Measurements from ENCODE around the gene TTBK1.

The TTBK1 gene

DNA sequence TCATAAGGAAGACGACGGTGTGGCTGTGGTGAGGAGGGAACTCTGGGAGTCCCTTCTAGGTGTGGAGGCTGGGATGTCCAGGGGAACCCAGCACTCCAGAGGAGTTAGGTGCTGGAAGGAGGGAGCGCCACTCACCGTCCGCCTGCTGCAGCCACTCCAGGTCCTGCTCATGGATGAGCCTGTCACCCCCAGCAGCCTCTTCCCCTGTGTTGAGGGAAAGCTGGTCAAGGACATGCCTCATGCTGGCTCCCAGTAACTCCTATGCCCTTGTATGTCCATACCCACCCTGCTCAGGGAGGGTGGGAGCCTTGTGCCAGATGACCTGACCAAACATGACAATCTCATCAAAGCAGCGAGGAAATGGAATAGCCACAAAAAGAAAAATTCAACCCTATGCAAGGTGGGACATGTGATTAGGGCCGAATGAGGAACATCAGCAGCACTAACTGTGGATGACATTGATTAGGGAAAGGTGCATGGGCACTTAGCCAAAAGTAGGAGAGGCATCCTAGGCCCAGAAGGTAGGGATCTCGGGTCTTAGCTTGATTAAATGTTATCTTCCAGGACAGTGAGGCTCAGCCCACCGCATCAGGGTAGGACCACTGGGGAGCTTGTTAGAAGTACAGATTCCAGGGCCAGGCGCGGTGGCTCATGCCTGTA is 17.0 kb upstream of the TTBK1 start:
- H3K9ac ChIP-seq (ENCODE audit: low read length): no peak overlapping the region
- no peaks in the 10 kb centered on the region for H3K4me1 ChIP-seq (ENCODE audit: control insufficient read depth, insufficient read depth, low read length)
- peaks cover 5% of the 10 kb centered on the region for H3K27me3 ChIP-seq (replicated peaks; ENCODE audit: control insufficient read depth, insufficient read depth, low read length)
- H3K36me3 ChIP-seq (ENCODE audit: control insufficient read depth, insufficient read depth, low read length, severe bottlenecking): peaks cover 25% of the 10 kb centered on the region
- H3K9me3 ChIP-seq (ENCODE audit: control insufficient read depth, low read length): no peaks in the 10 kb centered on the region
- no peak overlapping the region for H3K4me3 ChIP-seq (ENCODE audit: low read length)
- DNase-seq (ENCODE audit: low read depth): no peak

DNA sequence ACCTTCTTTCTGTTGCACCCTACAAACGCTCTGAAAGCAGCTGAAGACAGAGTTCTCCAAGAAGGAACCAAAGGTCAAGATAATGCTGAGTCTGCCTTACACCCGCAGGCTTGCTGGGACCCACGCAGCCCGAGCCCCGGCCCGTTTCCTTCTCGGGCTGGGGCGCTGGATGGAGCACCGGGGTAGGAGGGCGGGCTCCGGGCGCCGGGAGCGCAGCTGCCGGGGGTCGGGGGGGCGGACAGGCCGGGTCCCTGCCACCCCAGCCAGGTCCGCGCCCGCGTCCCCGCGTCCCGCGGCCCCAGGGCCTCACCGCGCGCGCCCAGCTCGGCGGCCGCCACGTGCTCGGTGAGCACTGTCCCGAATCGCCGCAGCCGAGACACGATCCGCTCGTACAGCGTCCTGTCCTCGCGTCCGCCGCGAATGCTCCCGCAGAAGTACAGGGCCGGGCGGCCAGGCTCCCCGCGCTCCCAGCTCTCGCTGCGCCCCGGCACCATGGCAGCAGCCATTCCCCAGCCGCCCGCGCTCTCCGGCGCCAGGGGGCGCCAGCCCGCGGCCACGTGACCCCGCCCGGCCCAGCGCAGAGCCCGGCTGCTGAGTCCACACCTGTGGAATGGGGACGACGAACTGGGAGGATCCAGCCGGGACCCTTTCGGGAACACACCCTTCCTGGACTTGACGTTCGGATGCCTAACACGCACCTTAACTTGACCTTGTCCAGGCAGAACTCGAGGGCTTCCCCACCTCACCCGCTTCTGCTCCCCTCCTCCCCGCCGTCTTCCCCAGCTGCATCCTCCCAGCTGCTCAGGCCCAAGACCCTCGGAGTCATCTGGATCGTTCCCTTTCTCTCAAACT is 14.1 kb upstream of the TTBK1 start, which contains the start of gene DNPH1:
TSS of gene DNPH1 (minus strand) at position 531 of the 852 bp plus-strand sequence. CDS start at position 506, 25 bp downstream.
- Histone ChIP-seq H3K9me3 (ENCODE audit: control insufficient read depth, low read length) (no peaks in the 10 kb centered on the region), H3K4me3 (ENCODE audit: low read length) (peak within 1 kb of the TSS; percentile 84), H3K27me3 (replicated peaks; ENCODE audit: control insufficient read depth, insufficient read depth, low read length) (peaks cover 23% of the 10 kb centered on the region), H3K36me3 (ENCODE audit: control insufficient read depth, insufficient read depth, low read length, severe bottlenecking) (peaks cover 9% of the 10 kb centered on the region), H3K9ac (ENCODE audit: low read length) (peak within 1 kb of the TSS; percentile 86), H3K4me1 (ENCODE audit: control insufficient read depth, insufficient read depth, low read length) (no peaks in the 10 kb centered on the region)
- peak; percentile 88 for DNase-seq (ENCODE audit: low read depth)

DNA sequence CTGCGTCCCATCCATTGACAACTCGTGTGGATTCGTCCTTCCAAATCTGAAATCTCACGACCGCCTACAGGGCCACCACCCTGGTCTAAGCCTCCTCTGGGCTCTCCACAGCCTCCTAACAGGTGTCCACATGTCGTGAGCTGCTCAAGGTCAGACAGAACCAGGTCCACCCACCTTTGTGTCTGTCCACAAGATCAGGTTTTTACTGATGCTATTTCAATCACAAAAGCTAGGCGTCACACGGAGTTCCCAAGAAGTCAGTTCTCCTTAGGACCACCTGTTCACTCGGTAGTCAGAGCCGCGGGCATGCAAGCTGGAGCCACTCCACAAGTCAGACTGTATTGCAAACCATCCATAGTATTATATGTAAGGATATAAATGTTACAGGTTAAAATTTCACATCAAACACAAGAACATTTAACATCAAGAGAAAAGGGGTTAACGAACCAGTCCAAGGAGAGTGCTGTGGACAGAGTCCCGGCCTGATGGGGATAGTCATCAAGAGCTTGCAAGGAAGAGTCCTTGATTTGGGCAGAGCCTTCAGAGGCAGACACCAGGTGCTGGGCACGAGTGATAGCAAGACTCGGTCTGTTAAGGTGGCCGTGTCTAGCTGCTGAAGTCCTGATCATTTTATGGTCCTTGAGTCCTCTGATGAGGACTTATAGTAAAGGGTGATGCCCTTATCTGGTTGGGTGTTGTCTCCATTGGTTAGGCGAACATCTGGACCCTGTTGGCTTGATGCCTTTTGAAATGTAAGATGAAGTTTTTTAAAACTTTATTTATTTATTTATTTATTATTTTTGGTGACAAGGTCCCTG is 13.3 kb upstream of the TTBK1 start:
- peak overlapping the region; percentile 86 for H3K9ac ChIP-seq (ENCODE audit: low read length)
- H3K27me3 ChIP-seq (replicated peaks; ENCODE audit: control insufficient read depth, insufficient read depth, low read length): peaks cover 23% of the 10 kb centered on the region
- DNase-seq (ENCODE audit: low read depth): no peak
- H3K4me3 ChIP-seq (ENCODE audit: low read length): peak overlapping the region; percentile 84
- no peaks in the 10 kb centered on the region for H3K4me1 ChIP-seq (ENCODE audit: control insufficient read depth, insufficient read depth, low read length)
- H3K36me3 ChIP-seq (ENCODE audit: control insufficient read depth, insufficient read depth, low read length, severe bottlenecking): peaks cover 5% of the 10 kb centered on the region
- no peaks in the 10 kb centered on the region for H3K9me3 ChIP-seq (ENCODE audit: control insufficient read depth, low read length)

DNA sequence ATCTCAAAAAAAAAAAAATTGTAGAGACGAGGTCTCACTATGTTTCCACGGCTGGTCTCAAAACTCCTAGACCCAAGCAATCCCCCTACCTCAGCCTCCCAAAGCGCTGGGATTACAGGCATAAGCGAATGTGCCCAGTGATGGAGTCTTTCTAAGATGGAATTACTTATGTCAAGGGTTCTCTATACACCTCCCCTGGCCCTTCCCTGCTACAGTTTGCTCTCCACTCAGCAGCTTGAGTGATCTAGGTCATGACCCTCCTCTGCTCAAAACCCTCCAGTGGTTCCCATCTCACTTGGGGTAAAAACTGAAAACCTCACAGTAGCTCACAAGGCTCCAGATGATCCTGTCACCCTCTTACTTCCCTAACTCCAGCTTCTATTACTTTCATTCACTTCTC is 12.2 kb upstream of the TTBK1 start:
- Histone ChIP-seq H3K9ac (ENCODE audit: low read length) (no peak overlapping the region), H3K4me3 (ENCODE audit: low read length) (no peak overlapping the region), H3K4me1 (ENCODE audit: control insufficient read depth, insufficient read depth, low read length) (no peaks in the 10 kb centered on the region), H3K27me3 (replicated peaks; ENCODE audit: control insufficient read depth, insufficient read depth, low read length) (peaks cover 23% of the 10 kb centered on the region), H3K9me3 (ENCODE audit: control insufficient read depth, low read length) (no peaks in the 10 kb centered on the region), H3K36me3 (ENCODE audit: control insufficient read depth, insufficient read depth, low read length, severe bottlenecking) (peaks cover 4% of the 10 kb centered on the region)
- DNase-seq (ENCODE audit: low read depth): no peak

DNA sequence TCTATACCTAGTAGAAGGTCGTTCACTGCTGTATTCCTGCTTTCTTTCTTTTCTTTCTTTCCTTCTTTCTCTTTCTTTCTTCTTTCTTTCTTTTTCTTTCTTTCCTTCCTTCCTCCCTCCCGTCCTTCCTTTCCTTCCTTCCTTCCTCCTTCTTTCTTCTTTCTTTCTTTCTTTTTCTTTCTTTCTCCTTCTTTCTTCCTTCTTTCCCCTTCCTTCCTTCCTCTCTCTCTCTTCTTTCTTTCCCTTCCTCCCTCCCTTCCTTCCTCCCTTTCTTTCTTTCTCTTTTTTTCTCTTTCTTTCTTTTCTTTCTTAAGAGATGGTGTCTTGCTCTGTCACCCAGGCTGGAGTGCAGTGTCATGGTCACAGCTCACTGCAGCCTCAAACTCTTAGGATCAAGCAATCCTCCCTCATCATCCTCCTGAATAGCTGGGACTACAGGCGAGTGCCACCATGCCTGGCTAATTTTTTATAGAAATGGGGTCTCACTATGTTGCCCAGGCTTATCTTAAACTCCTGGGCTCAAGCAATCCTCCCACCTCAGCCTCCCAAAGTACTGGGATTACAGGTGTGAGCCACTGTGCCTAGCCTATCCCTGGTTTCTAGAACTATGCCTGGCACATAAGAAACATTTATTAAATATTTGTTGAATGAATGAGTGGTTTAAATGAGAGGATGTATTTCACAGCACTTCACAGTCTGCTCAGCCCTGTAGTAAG is 11.4 kb upstream of the TTBK1 start:
- H3K4me3 ChIP-seq (ENCODE audit: low read length): no peak overlapping the region
- H3K27me3 ChIP-seq (replicated peaks; ENCODE audit: control insufficient read depth, insufficient read depth, low read length): peaks cover 23% of the 10 kb centered on the region
- H3K9ac ChIP-seq (ENCODE audit: low read length): no peak overlapping the region
- H3K4me1 ChIP-seq (ENCODE audit: control insufficient read depth, insufficient read depth, low read length): no peaks in the 10 kb centered on the region
- H3K36me3 ChIP-seq (ENCODE audit: control insufficient read depth, insufficient read depth, low read length, severe bottlenecking): no peaks in the 10 kb centered on the region
- no peaks in the 10 kb centered on the region for H3K9me3 ChIP-seq (ENCODE audit: control insufficient read depth, low read length)
- DNase-seq (ENCODE audit: low read depth): no peak

DNA sequence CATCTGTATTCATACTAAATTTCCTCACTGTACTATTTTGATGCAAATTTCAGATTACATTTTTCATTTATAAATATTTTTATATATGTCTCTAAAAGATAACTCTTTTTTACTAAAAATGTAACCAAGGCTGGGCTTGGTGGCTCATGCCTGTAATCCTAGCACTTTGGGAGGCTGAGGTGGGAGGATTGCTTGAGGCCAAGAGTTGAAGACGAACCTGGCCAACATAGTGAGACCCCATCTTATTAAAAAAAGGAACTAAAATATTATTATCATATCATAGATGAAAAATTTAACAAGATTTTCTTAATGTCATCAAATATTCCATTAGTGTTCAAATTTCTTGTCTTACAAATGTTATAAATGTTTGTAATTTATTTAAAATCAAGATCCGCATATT is 7.4 kb upstream of the TTBK1 start:
- H3K4me3 ChIP-seq (ENCODE audit: low read length): no peak overlapping the region
- H3K4me1 ChIP-seq (ENCODE audit: control insufficient read depth, insufficient read depth, low read length): no peaks in the 10 kb centered on the region
- no peak overlapping the region for H3K9ac ChIP-seq (ENCODE audit: low read length)
- no peak for DNase-seq (ENCODE audit: low read depth)
- peaks cover 21% of the 10 kb centered on the region for H3K9me3 ChIP-seq (ENCODE audit: control insufficient read depth, low read length)
- H3K27me3 ChIP-seq (replicated peaks; ENCODE audit: control insufficient read depth, insufficient read depth, low read length): peaks cover 44% of the 10 kb centered on the region
- no peaks in the 10 kb centered on the region for H3K36me3 ChIP-seq (ENCODE audit: control insufficient read depth, insufficient read depth, low read length, severe bottlenecking)

DNA sequence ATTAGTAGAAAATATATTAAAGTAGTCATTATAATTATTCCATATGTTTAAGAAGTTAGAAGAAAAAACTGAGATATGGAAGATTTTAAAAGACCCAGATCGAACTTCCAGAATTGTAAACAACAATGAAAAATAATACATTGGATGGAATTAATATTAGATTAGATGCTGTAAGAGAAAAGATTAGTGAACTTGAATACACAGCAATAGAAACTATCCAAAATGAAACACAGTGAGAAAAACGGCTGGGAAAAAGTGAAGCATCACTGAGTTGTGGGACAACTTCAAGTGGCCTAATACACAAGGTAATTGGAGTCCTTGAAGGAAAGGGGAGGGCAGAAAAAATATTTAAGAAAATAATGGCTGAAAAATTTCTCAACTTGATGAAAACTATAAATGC is 4.2 kb upstream of the TTBK1 start:
- Histone ChIP-seq H3K4me3 (ENCODE audit: low read length) (no peak overlapping the region), H3K27me3 (replicated peaks; ENCODE audit: control insufficient read depth, insufficient read depth, low read length) (peaks cover 49% of the 10 kb centered on the region), H3K36me3 (ENCODE audit: control insufficient read depth, insufficient read depth, low read length, severe bottlenecking) (no peaks in the 10 kb centered on the region), H3K9me3 (ENCODE audit: control insufficient read depth, low read length) (peaks cover 33% of the 10 kb centered on the region), H3K4me1 (ENCODE audit: control insufficient read depth, insufficient read depth, low read length) (no peaks in the 10 kb centered on the region), H3K9ac (ENCODE audit: low read length) (no peak overlapping the region)
- DNase-seq (ENCODE audit: low read depth): no peak

DNA sequence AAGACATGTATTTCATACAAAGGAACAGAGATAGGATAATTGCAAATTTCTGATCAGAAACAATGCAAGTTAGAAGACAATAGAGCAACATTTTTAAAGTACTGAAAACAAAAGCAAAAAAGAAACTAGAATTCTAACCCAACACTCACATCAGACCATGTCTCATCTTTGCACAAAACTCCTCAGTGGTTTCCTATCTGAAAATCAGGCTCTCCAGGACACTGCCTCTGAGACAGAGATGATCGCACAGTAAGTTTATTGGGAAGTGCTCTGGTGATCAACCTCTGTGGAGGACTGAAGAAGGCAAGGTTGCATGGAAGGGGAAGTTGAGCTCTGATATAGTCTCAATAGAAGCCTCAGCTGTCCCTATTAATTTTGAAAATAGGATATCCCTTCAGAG is 2.3 kb upstream of the TTBK1 start:
- peaks cover 66% of the 10 kb centered on the region for H3K27me3 ChIP-seq (replicated peaks; ENCODE audit: control insufficient read depth, insufficient read depth, low read length)

DNA sequence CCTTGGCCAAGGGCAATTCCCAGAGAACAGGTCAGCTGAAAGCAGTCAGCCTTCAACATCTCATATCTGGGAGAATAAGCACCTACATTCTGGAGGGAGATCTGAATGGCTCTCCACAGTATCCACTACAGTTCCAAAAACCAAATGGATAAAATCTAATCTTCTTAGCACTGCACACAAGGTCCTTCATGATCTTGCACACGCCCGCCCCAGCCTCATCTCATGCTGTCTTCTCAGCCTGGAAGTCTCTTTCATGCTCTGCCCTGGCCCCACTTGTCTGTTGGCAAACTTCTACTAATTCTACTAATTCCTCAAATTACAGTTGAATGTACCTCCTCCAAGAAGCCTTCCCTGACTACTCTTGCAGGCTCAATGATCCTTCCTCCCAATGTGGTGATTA is 1.8 kb upstream of the TTBK1 start:
- no peak overlapping the region for H3K9ac ChIP-seq (ENCODE audit: low read length)
- no peaks in the 10 kb centered on the region for H3K4me1 ChIP-seq (ENCODE audit: control insufficient read depth, insufficient read depth, low read length)

More for the DNA sequence above, 2.3 kb upstream of the TTBK1 start:
- H3K36me3 ChIP-seq (ENCODE audit: control insufficient read depth, insufficient read depth, low read length, severe bottlenecking): no peaks in the 10 kb centered on the region
- no peaks in the 10 kb centered on the region for H3K4me1 ChIP-seq (ENCODE audit: control insufficient read depth, insufficient read depth, low read length)
- DNase-seq (ENCODE audit: low read depth): no peak
- H3K9me3 ChIP-seq (ENCODE audit: control insufficient read depth, low read length): peaks cover 33% of the 10 kb centered on the region
- H3K4me3 ChIP-seq (ENCODE audit: low read length): no peak overlapping the region
- H3K9ac ChIP-seq (ENCODE audit: low read length): no peak overlapping the region

DNA sequence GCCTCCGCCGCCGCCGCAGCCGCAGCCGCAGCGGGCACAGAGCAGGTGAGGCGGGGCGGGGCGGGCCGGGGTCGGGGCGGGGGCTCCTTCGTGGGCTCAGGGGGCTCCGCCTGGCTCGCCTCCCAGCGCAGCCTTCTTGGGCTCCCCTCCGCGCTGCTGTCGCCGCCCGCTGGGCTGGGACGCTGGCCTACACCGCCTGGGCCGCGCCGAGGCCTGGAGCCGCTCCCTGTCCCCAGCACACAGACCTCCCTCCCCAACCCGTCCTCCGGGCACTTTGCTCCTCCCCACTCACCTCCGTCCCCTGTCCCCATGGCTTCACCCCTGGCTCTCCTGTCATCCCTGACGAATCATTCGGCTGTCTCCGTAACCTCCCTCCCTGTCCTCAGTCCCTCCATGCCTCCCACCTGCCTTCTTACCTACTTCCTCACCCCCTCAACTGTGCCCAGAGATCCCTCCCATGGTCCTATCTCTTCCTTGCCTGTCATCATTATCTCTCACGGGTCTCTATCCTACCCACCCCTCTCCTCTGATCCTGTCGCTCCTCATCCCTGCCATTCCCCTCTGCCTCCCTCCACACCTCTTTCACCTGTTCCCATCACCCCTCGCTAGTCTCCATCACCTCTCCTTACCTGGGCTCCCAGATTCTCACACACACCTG is 512 bp downstream of the TTBK1 start:
- no peak for DNase-seq (ENCODE audit: low read depth)
- no peaks in the 10 kb centered on the region for H3K36me3 ChIP-seq (ENCODE audit: control insufficient read depth, insufficient read depth, low read length, severe bottlenecking)
- H3K4me3 ChIP-seq (ENCODE audit: low read length): no peak overlapping the region
- H3K9me3 ChIP-seq (ENCODE audit: control insufficient read depth, low read length): peaks cover 27% of the 10 kb centered on the region
- peaks cover 10% of the 10 kb centered on the region for H3K4me1 ChIP-seq (ENCODE audit: control insufficient read depth, insufficient read depth, low read length)
- H3K27me3 ChIP-seq (replicated peaks; ENCODE audit: control insufficient read depth, insufficient read depth, low read length): peaks cover 75% of the 10 kb centered on the region
- no peak overlapping the region for H3K9ac ChIP-seq (ENCODE audit: low read length)

More for the DNA sequence above, 1.8 kb upstream of the TTBK1 start:
- no peak for DNase-seq (ENCODE audit: low read depth)
- Histone ChIP-seq H3K36me3 (ENCODE audit: control insufficient read depth, insufficient read depth, low read length, severe bottlenecking) (no peaks in the 10 kb centered on the region), H3K27me3 (replicated peaks; ENCODE audit: control insufficient read depth, insufficient read depth, low read length) (peaks cover 71% of the 10 kb centered on the region), H3K9me3 (ENCODE audit: control insufficient read depth, low read length) (peaks cover 33% of the 10 kb centered on the region), H3K4me3 (ENCODE audit: low read length) (no peak overlapping the region)

Data from adipocyte (in vitro differentiated cells).